IPS-20b (cell line): Measurements from ENCODE around the gene SDR42E2.
"Not testable (repeated sequence)": the region's sequence is repeated elsewhere in the genome, so short reads cannot be mapped to it uniquely, and the experiment has no call there.

Source experiments
- H3K27ac ChIP-seq: one replicate; pipeline ENCODE4 v1.5.1; 2013; ENCODE audit warnings: low read length
- H3K27me3 ChIP-seq: 2 replicates; pipeline ENCODE4 v1.6.1; 2013; ENCODE audit warnings: mild to moderate bottlenecking, low read length, inconsistent platforms; ENCODE audit not compliant: insufficient read depth
- H3K36me3 ChIP-seq: 2 replicates; pipeline ENCODE4 v1.6.1; 2013; ENCODE audit warnings: low read depth, mild to moderate bottlenecking, inconsistent platforms, low read length, moderate library complexity; ENCODE audit not compliant: insufficient read depth
- H3K4me1 ChIP-seq: 2 replicates; pipeline ENCODE4 v1.6.1; 2013; ENCODE audit warnings: mild to moderate bottlenecking, control low read depth, inconsistent platforms, low read length, moderate library complexity; ENCODE audit not compliant: insufficient read depth
- H3K4me3 ChIP-seq: 2 replicates; pipeline ENCODE4 v1.5.1; 2013; ENCODE audit warnings: mild to moderate bottlenecking, low read length, inconsistent platforms
- H3K9ac ChIP-seq: 2 replicates; pipeline ENCODE4 v1.6.1; 2013; ENCODE audit warnings: low read depth, mild to moderate bottlenecking, inconsistent platforms, low read length, moderate library complexity
- H3K9me3 ChIP-seq: 2 replicates; pipeline ENCODE4 v1.6.1; 2013; ENCODE audit warnings: mild to moderate bottlenecking, low read depth, low read length, inconsistent platforms; ENCODE audit not compliant: insufficient read depth

The SDR42E2 gene

GRCh38 chr16:22206842-22207714 lies 44.8 kb downstream of the SDR42E2 start:
- Histone ChIP-seq H3K4me1 (peaks cover 6% of the 10 kb centered on the region; the same call in 1 of the 2 replicates), H3K9ac (peak overlapping the region; percentile 56; the same call in 1 of the 2 replicates), H3K36me3 (no peaks in the 10 kb centered on the region), H3K27ac (no peak overlapping the region), H3K4me3 (peak overlapping the region; percentile 78), H3K9me3 (no peaks in the 10 kb centered on the region), H3K27me3 (peaks cover 10% of the 10 kb centered on the region; the same call in 1 of the 2 replicates)

- Histone ChIP-seq H3K27me3 (peaks cover 10% of the 10 kb centered on the region; the same call in 1 of the 2 replicates), H3K4me1 (peaks cover 6% of the 10 kb centered on the region; the same call in 1 of the 2 replicates), H3K9ac (peak overlapping the region; percentile 56; the same call in 1 of the 2 replicates), H3K9me3 (no peaks in the 10 kb centered on the region), H3K4me3 (peak overlapping the region; percentile 78; the same call in 1 of the 2 replicates), H3K27ac (no peak overlapping the region), H3K36me3 (no peaks in the 10 kb centered on the region)
Measured at GRCh38 chr16:22207715-22208360, 45.5 kb downstream of the SDR42E2 start.

- no peak overlapping the region for H3K9ac ChIP-seq
- no peaks in the 10 kb centered on the region for H3K9me3 ChIP-seq
- H3K27ac ChIP-seq = no peak overlapping the region
- no peak overlapping the region for H3K4me3 ChIP-seq
- peaks cover 6% of the 10 kb centered on the region; the same call in 1 of the 2 replicates for H3K4me1 ChIP-seq
- H3K27me3 ChIP-seq = peaks cover 10% of the 10 kb centered on the region; the same call in 1 of the 2 replicates
- no peaks in the 10 kb centered on the region for H3K36me3 ChIP-seq
Measured at GRCh38 chr16:22210285-22210684, 48.0 kb downstream of the SDR42E2 start.

- Histone ChIP-seq H3K27ac (no peak overlapping the region), H3K4me1 (peaks cover 6% of the 10 kb centered on the region; the same call in 1 of the 2 replicates), H3K36me3 (no peaks in the 10 kb centered on the region), H3K27me3 (peaks cover 10% of the 10 kb centered on the region; the same call in 1 of the 2 replicates), H3K4me3 (no peak overlapping the region), H3K9ac (no peak overlapping the region), H3K9me3 (no peaks in the 10 kb centered on the region)
Measured at GRCh38 chr16:22210854-22211253, 48.5 kb downstream of the SDR42E2 start.

GRCh38 chr16:22213236-22213635 lies 50.9 kb downstream of the SDR42E2 start:
- H3K36me3 ChIP-seq = no peaks in the 10 kb centered on the region
- no peak overlapping the region for H3K4me3 ChIP-seq
- no peak overlapping the region for H3K27ac ChIP-seq
- H3K9ac ChIP-seq = no peak overlapping the region
- no peaks in the 10 kb centered on the region for H3K4me1 ChIP-seq
- no peaks in the 10 kb centered on the region for H3K9me3 ChIP-seq
- H3K27me3 ChIP-seq = no peaks in the 10 kb centered on the region

GRCh38 chr16:22213801-22214200 lies 51.5 kb downstream of the SDR42E2 start:
- Histone ChIP-seq H3K27ac (no peak overlapping the region), H3K9me3 (no peaks in the 10 kb centered on the region), H3K4me1 (no peaks in the 10 kb centered on the region), H3K9ac (no peak overlapping the region), H3K4me3 (no peak overlapping the region), H3K27me3 (no peaks in the 10 kb centered on the region), H3K36me3 (no peaks in the 10 kb centered on the region)

GRCh38 chr16:22214402-22214801 lies 52.1 kb downstream of the SDR42E2 start:
- no peaks in the 10 kb centered on the region for H3K27me3 ChIP-seq

GRCh38 chr16:22214889-22215288 lies 52.6 kb downstream of the SDR42E2 start:
- Histone ChIP-seq H3K9me3 (no peaks in the 10 kb centered on the region), H3K9ac (no peak overlapping the region), H3K36me3 (no peaks in the 10 kb centered on the region), H3K27me3 (no peaks in the 10 kb centered on the region), H3K27ac (no peak overlapping the region), H3K4me1 (no peaks in the 10 kb centered on the region), H3K4me3 (no peak overlapping the region)

More at GRCh38 chr16:22214402-22214801, 52.1 kb downstream of the SDR42E2 start:
- H3K36me3 ChIP-seq = no peaks in the 10 kb centered on the region
- H3K27ac ChIP-seq = no peak overlapping the region
- H3K4me1 ChIP-seq = no peaks in the 10 kb centered on the region
- H3K4me3 ChIP-seq = no peak overlapping the region
- H3K9me3 ChIP-seq = no peaks in the 10 kb centered on the region
- H3K9ac ChIP-seq = no peak overlapping the region

- Histone ChIP-seq H3K4me1 (no peaks in the 10 kb centered on the region), H3K27me3 (no peaks in the 10 kb centered on the region), H3K27ac (no peak overlapping the region), H3K9ac (no peak overlapping the region), H3K9me3 (no peaks in the 10 kb centered on the region), H3K4me3 (no peak overlapping the region), H3K36me3 (no peaks in the 10 kb centered on the region)
Measured at GRCh38 chr16:22216191-22216831, 54.0 kb downstream of the SDR42E2 start.

GRCh38 chr16:22216832-22217225 lies 54.5 kb downstream of the SDR42E2 start:
- H3K27ac ChIP-seq = not testable (repeated sequence)

GRCh38 chr16:22217890-22218730 lies 55.8 kb downstream of the SDR42E2 start:
- H3K9ac ChIP-seq = no peak overlapping the region
- no peaks in the 10 kb centered on the region for H3K27me3 ChIP-seq
- no peak overlapping the region for H3K27ac ChIP-seq
- no peak overlapping the region for H3K4me3 ChIP-seq
- H3K4me1 ChIP-seq = no peaks in the 10 kb centered on the region
- no peaks in the 10 kb centered on the region for H3K9me3 ChIP-seq
- no peaks in the 10 kb centered on the region for H3K36me3 ChIP-seq

More at GRCh38 chr16:22216832-22217225, 54.5 kb downstream of the SDR42E2 start:
- not testable (repeated sequence) for H3K4me3 ChIP-seq, H3K4me1 ChIP-seq, H3K9me3 ChIP-seq, H3K27me3 ChIP-seq, H3K9ac ChIP-seq, H3K36me3 ChIP-seq
